ENCODE data around the gene CXCL16. TPM values are rescaled to one million over a fixed set of nuclear protein-coding genes. Genes with fewer than 3 reads are reported as not detected.

CXCL16 gene
- total RNA-seq, 4 donors from 2014 or later, result 13.0 to 72.6 (median 27.0) TPM

- no peaks in the 10 kb centered on the region for H3K9me3 ChIP-seq
- no peaks in the 10 kb centered on the region for H3K4me1 ChIP-seq
- in situ Hi-C loops (cut with MboI; ENCODE audit: low pct_ligation_motif_present in 1 of 4, low pct_unique_long_range_greater_than_20kb in 1 of 4, low sequenced_read_pairs in 3 of 4), result no loop called here
- H3K36me3 ChIP-seq, result no peaks in the 10 kb centered on the region
- H3K27ac ChIP-seq, result no peak overlapping the region
- no peak overlapping the region for H3K4me3 ChIP-seq
- no peak for DNase-seq
- peaks cover 5% of the 10 kb centered on the region for H3K27me3 ChIP-seq
- no peak for TF ChIP-seq CTCF (IDR thresholded peaks at IDR 0.05)
- no peak for TF ChIP-seq POLR2AphosphoS5 (IDR thresholded peaks at IDR 0.05)
- no peak for TF ChIP-seq POLR2A (IDR thresholded peaks at IDR 0.05)
- TF ChIP-seq EP300 (IDR thresholded peaks at IDR 0.05; ENCODE audit: low read depth), result no peak
- intact Hi-C loops (cut with DNase I; ENCODE audit: low total_unique reads), result no loop called here
- 31 to 62% methylated on average over 4 to 10 of the region's 10 CpGs for WGBS, 2 donors (ENCODE audit: low coverage in 1 of 2)
Observed at GRCh38 chr17:4759776-4760236, 20.1 kb upstream of the CXCL16 start.

GRCh38 chr17:4753392-4753791 lies 13.7 kb upstream of the CXCL16 start:
- intact Hi-C loops (cut with DNase I; ENCODE audit: low total_unique reads), result no loop called here
- no peaks in the 10 kb centered on the region for H3K4me1 ChIP-seq
- WGBS, 2 donors (ENCODE audit: low coverage in 1 of 2), result 60 to 87% methylated on average over 1 of the region's 1 CpG
- TF ChIP-seq CTCF (IDR thresholded peaks at IDR 0.05) (no peak), POLR2AphosphoS5 (IDR thresholded peaks at IDR 0.05) (no peak), POLR2A (IDR thresholded peaks at IDR 0.05) (no peak), EP300 (IDR thresholded peaks at IDR 0.05; ENCODE audit: low read depth) (no peak)
- H3K36me3 ChIP-seq, result no peaks in the 10 kb centered on the region
- H3K27ac ChIP-seq, result no peak overlapping the region
- in situ Hi-C loops (cut with MboI; ENCODE audit: low pct_ligation_motif_present in 1 of 4, low pct_unique_long_range_greater_than_20kb in 1 of 4, low sequenced_read_pairs in 3 of 4), result no loop called here
- no peaks in the 10 kb centered on the region for H3K9me3 ChIP-seq
- no peak overlapping the region for H3K4me3 ChIP-seq
- peaks cover 35% of the 10 kb centered on the region for H3K27me3 ChIP-seq
- no peak for DNase-seq

- Histone ChIP-seq H3K36me3 (no peaks in the 10 kb centered on the region), H3K27me3 (peaks cover 35% of the 10 kb centered on the region), H3K4me3 (no peak overlapping the region), H3K4me1 (no peaks in the 10 kb centered on the region), H3K9me3 (no peaks in the 10 kb centered on the region), H3K27ac (no peak overlapping the region)
- intact Hi-C loops (cut with DNase I; ENCODE audit: low total_unique reads) (no loop called here), in situ Hi-C loops (cut with MboI; ENCODE audit: low pct_ligation_motif_present in 1 of 4, low pct_unique_long_range_greater_than_20kb in 1 of 4, low sequenced_read_pairs in 3 of 4) (no loop called here)
- WGBS, 2 donors (ENCODE audit: low coverage in 1 of 2), result 67 to 71% methylated on average over 4 to 5 of the region's 5 CpGs
- no peak for DNase-seq
- no peak for TF ChIP-seq EP300 (IDR thresholded peaks at IDR 0.05; ENCODE audit: low read depth)
- TF ChIP-seq POLR2A (IDR thresholded peaks at IDR 0.05), result no peak
- no peak for TF ChIP-seq POLR2AphosphoS5 (IDR thresholded peaks at IDR 0.05)
- no peak for TF ChIP-seq CTCF (IDR thresholded peaks at IDR 0.05)
Observed at GRCh38 chr17:4751932-4752331, 12.2 kb upstream of the CXCL16 start.

- Histone ChIP-seq H3K4me1 (peaks cover 0 to 2% (median 1%) of the 10 kb centered on the region in 4 donors), H3K36me3 (no peaks in the 10 kb centered on the region), H3K27ac (no peak overlapping the region), H3K4me3 (no peak overlapping the region), H3K9me3 (no peaks in the 10 kb centered on the region), H3K27me3 (peaks cover 38% of the 10 kb centered on the region)
- intact Hi-C loops (cut with DNase I; ENCODE audit: low total_unique reads) (no loop called here), in situ Hi-C loops (cut with MboI; ENCODE audit: low pct_ligation_motif_present in 1 of 4, low pct_unique_long_range_greater_than_20kb in 1 of 4, low sequenced_read_pairs in 3 of 4) (no loop called here)
- no peak for DNase-seq
- 43 to 50% methylated on average over 3 of the region's 3 CpGs for WGBS, 2 donors (ENCODE audit: low coverage in 1 of 2)
- TF ChIP-seq CTCF (IDR thresholded peaks at IDR 0.05) (no peak), EP300 (IDR thresholded peaks at IDR 0.05; ENCODE audit: low read depth) (no peak)
Observed at GRCh38 chr17:4750606-4751005, 10.9 kb upstream of the CXCL16 start.
